ENCODE data around the gene CLMN. TPM values are rescaled to one million over a fixed set of nuclear protein-coding genes. Genes with fewer than 3 reads are reported as not detected.

Gene CLMN
- total and polyA plus RNA-seq, 2 donors (not counting 1 experiment from before 2014, with no cell fraction given): 9.6 to 51.5 TPM

- no peak overlapping the region for H3K27ac Mint-ChIP-seq
- Histone ChIP-seq H4K20me1 (ENCODE audit: control insufficient read depth, insufficient read depth, low read length, poor library complexity, severe bottlenecking) (peaks cover 9% of the 10 kb centered on the region), H3K36me3 (replicated peaks in 1 of 2; ENCODE audit: control extremely low read depth in 1 of 2, control insufficient read depth in 1 of 2, extremely low read depth in 1 of 2, insufficient read depth in 2 of 2, low read length in 1 of 2) (no peaks in the 10 kb centered on the region), H3K4me1 (ENCODE audit: control insufficient read depth in 2 of 2, insufficient read depth in 2 of 2, low read length in 2 of 2) (peaks cover 25 to 33% of the 10 kb centered on the region in 2 donors), H3K4me3 (ENCODE audit: control extremely low read depth in 1 of 5, extremely low read depth in 1 of 5, insufficient read depth in 1 of 5, low read depth in 2 of 5, low read length in 4 of 5) (no peak overlapping the region), H3K79me2 (ENCODE audit: control insufficient read depth, insufficient read depth, low read length) (peaks cover 22% of the 10 kb centered on the region), H3K4me2 (replicated peaks; ENCODE audit: low read depth, low read length, poor library complexity, severe bottlenecking) (no peak overlapping the region), H3K9ac (ENCODE audit: low read length) (no peak overlapping the region), H2AFZ (ENCODE audit: insufficient read depth, low read depth, low read length, poor library complexity, severe bottlenecking) (no peak overlapping the region), H3K9me3 (ENCODE audit: control extremely low read depth in 1 of 3, control insufficient read depth in 2 of 3, insufficient read depth in 1 of 3, low read length in 2 of 3) (no peaks in the 10 kb centered on the region), H3K27me3 (replicated peaks in 1 of 4; ENCODE audit: control extremely low read depth in 1 of 4, control insufficient read depth in 3 of 4, insufficient read depth in 4 of 4, low read length in 3 of 4) (no peaks in the 10 kb centered on the region), H3K27ac (ENCODE audit: low read length in 2 of 2) (no peak overlapping the region)
- no peaks in the 10 kb centered on the region for H3K27me3 Mint-ChIP-seq
- DNase-seq: no peak
- peaks cover 4% of the 10 kb centered on the region for H3K9me3 Mint-ChIP-seq (ENCODE audit: insufficient read depth)
- TF ChIP-seq CTCF (IDR thresholded peaks at IDR 0.05) (no peak), EZH2 (IDR thresholded peaks at IDR 0.05; ENCODE audit: borderline replicate concordance, insufficient read depth, low read depth, low read length, poor library complexity, severe bottlenecking) (no peak)
- no peak for ATAC-seq (ENCODE audit: low read depth)
- ChIA-PET POLR2A (interaction anchor here (0.5 kb wide), 1 partner anchor 109 kb away, joined by 3 read pairs; no protein-coding TSS in a partner anchor), CTCF (no interaction called here)
- intact Hi-C loops (cut with micrococcal nuclease): loop anchor here (10.0 kb wide), 1 partner anchor 271 kb away; the partner anchor contains the start of gene GLRX5
- no peak overlapping the region for H3K4me3 Mint-ChIP-seq
- H3K4me1 Mint-ChIP-seq: peaks cover 39% of the 10 kb centered on the region
- WGBS (ENCODE audit: insufficient coverage): 98% methylated on average over 4 of the region's 7 CpGs
Measured at GRCh38 chr14:95263527-95264231, 56.0 kb downstream of the CLMN start.

- no peak for ATAC-seq (ENCODE audit: low read depth)
- H3K27me3 Mint-ChIP-seq: no peaks in the 10 kb centered on the region
- H3K4me3 Mint-ChIP-seq: no peak overlapping the region
- H3K4me1 ChIP-seq (ENCODE audit: control insufficient read depth in 2 of 2, insufficient read depth in 2 of 2, low read length in 2 of 2): peaks cover 25 to 33% of the 10 kb centered on the region in 2 donors
- H3K9ac ChIP-seq (ENCODE audit: low read length): no peak overlapping the region
- ChIA-PET CTCF (no interaction called here), POLR2A (no interaction called here)
- H3K4me1 Mint-ChIP-seq: peaks cover 32% of the 10 kb centered on the region
- no peak for TF ChIP-seq CTCF (IDR thresholded peaks at IDR 0.05)
- H3K9me3 Mint-ChIP-seq (ENCODE audit: insufficient read depth): peaks cover 3% of the 10 kb centered on the region
- H4K20me1 ChIP-seq (ENCODE audit: control insufficient read depth, insufficient read depth, low read length, poor library complexity, severe bottlenecking): peaks cover 13% of the 10 kb centered on the region
- H3K9me3 ChIP-seq (ENCODE audit: control extremely low read depth in 1 of 3, control insufficient read depth in 2 of 3, insufficient read depth in 1 of 3, low read length in 2 of 3): no peaks in the 10 kb centered on the region
- H2AFZ ChIP-seq (ENCODE audit: insufficient read depth, low read depth, low read length, poor library complexity, severe bottlenecking): no peak overlapping the region
- H3K4me2 ChIP-seq (replicated peaks; ENCODE audit: low read depth, low read length, poor library complexity, severe bottlenecking): no peak overlapping the region
- H3K4me3 ChIP-seq (ENCODE audit: control extremely low read depth in 1 of 5, extremely low read depth in 1 of 5, insufficient read depth in 1 of 5, low read depth in 2 of 5, low read length in 4 of 5): no peak overlapping the region
- no peak overlapping the region for H3K27ac Mint-ChIP-seq
- 100% methylated on average over 2 of the region's 3 CpGs for WGBS (ENCODE audit: insufficient coverage)
- no peak overlapping the region for H3K27ac ChIP-seq (ENCODE audit: low read length in 2 of 2)
- no peaks in the 10 kb centered on the region for H3K27me3 ChIP-seq (replicated peaks in 1 of 4; ENCODE audit: control extremely low read depth in 1 of 4, control insufficient read depth in 3 of 4, insufficient read depth in 4 of 4, low read length in 3 of 4)
- peaks cover 29% of the 10 kb centered on the region for H3K79me2 ChIP-seq (ENCODE audit: control insufficient read depth, insufficient read depth, low read length)
- H3K36me3 ChIP-seq (replicated peaks in 1 of 2; ENCODE audit: control extremely low read depth in 1 of 2, control insufficient read depth in 1 of 2, extremely low read depth in 1 of 2, insufficient read depth in 2 of 2, low read length in 1 of 2): no peaks in the 10 kb centered on the region
- intact Hi-C loops (cut with micrococcal nuclease): loop anchor here (10.0 kb wide), 1 partner anchor 272 kb away; the partner anchor contains the start of gene GLRX5
- DNase-seq: no peak
Measured at GRCh38 chr14:95262511-95262891, 57.2 kb downstream of the CLMN start.
